Gastrocnemius medialis (tissue), 4 donors: ENCODE data around the gene GNB3. TPM values are rescaled to one million over a fixed set of nuclear protein-coding genes. Genes with fewer than 3 reads are reported as not detected.

ENCODE experiments used
- ATAC-seq, 2 donors: fragments of 150-250 bp; one replicate each; pipeline ENCODE4 v1.9.1; 2016
- DNase-seq, 2 donors: peaks; one replicate each; pipeline ENCODE4 v3.0.0-alpha.2; 2019
- H3K27ac ChIP-seq, 4 donors: fragments of 200-600 bp; sonication (generic); 1 replicate in 1 of 4; 2 replicates in 3 of 4; pipeline ENCODE4 v1.5.1; 2016 to 2018; ENCODE audit warnings: mild to moderate bottlenecking in 2 of 4, moderate library complexity in 1 of 4
- H3K27me3 ChIP-seq, 3 donors: fragments of 200-600 bp; sonication (generic) in 2 of 3; 1 replicate in 1 of 3; 2 replicates in 2 of 3; pipeline versions ENCODE4 v1.5.1 to v1.6.0; 2016 to 2019; ENCODE audit warnings: mild to moderate bottlenecking in 1 of 3, moderate library complexity in 1 of 3
- H3K36me3 ChIP-seq, 2 donors: fragments of 200-600 bp; sonication (generic) in 1 of 2; one replicate each; pipeline ENCODE4 v1.5.1; 2017 to 2018
- H3K4me1 ChIP-seq, 2 donors: fragments of 200-600 bp; sonication (generic) in 1 of 2; one replicate each; pipeline ENCODE4 v1.5.1; 2016 to 2017; ENCODE audit warnings: mild to moderate bottlenecking in 2 of 2
- H3K4me3 ChIP-seq, 4 donors: fragments of 200-600 bp; sonication (generic) in 3 of 4; 1 replicate in 1 of 4; 2 replicates in 3 of 4; pipeline ENCODE4 v1.5.1; 2016 to 2019; ENCODE audit warnings: mild to moderate bottlenecking in 2 of 4
- H3K9me3 ChIP-seq, 3 donors: fragments of 200-600 bp; sonication (generic) in 2 of 3; 1 replicate in 1 of 3; 2 replicates in 2 of 3; pipeline ENCODE4 v1.5.1; 2016 to 2019
- POLR2A ChIP-seq, 2 donors: fragments of 450-650 bp; IDR thresholded peaks; one replicate each; pipeline ENCODE4 v1.6.1; 2017; ENCODE audit warnings: antibody characterized with exemption in 2 of 2, mild to moderate bottlenecking in 2 of 2, moderate library complexity in 2 of 2
- in situ Hi-C, 4 donors: fragments of 200-750 bp; cut with MboI; loops; one replicate each; pipeline versions ENCODE4 v1.15.0 to v1.8.0; 2017; ENCODE audit warnings: low sequenced_read_pairs in 4 of 4
- intact Hi-C: fragments of 100-400 bp; cut with DNase I; formaldehyde crosslinking; loops from one replicate; pipeline ENCODE4 v1.15.1; 2023; ENCODE audit warnings: low total_unique reads
- total RNA-seq, 4 donors: library from RNA; depleted of rRNA; stranded (reverse); fragments of >200 nt; gene quantifications; one replicate each; pipeline versions ENCODE4 v1.1.0 to v1.2.3, GENCODE V29; 2016
- TF ChIP-seq, protein P1 (sequence below), 5 experiments: fragments of 450-650 bp in 3 of 5; fragments of 200-600 bp in 2 of 5; sonication (generic) in 2 of 5; IDR thresholded peaks in 4 of 5; conservative IDR thresholded peaks in 1 of 5; 1 replicate in 4 of 5; 2 replicates in 1 of 5; pipeline ENCODE4 v1.5.1; 2016 to 2019; ENCODE audit warnings: antibody characterized with exemption in 5 of 5, mild to moderate bottlenecking in 3 of 5, moderate library complexity in 3 of 5

GNB3 gene
- total RNA-seq, 4 donors from 2014 or later = not detected

- Histone ChIP-seq H3K27me3 (no peaks in the 10 kb centered on the region), H3K4me3 (no peak overlapping the region), H3K4me1 (no peaks in the 10 kb centered on the region), H3K27ac (no peak overlapping the region), H3K36me3 (no peaks in the 10 kb centered on the region), H3K9me3 (no peaks in the 10 kb centered on the region)
- in situ Hi-C loops (loop anchor here in 1 of 4 donors (10.0 kb wide), 1 partner anchor 107 kb away; no protein-coding TSS in a partner anchor), intact Hi-C loops (no loop called here)
- DNase-seq = no peak
- TF ChIP-seq, protein P1, sequence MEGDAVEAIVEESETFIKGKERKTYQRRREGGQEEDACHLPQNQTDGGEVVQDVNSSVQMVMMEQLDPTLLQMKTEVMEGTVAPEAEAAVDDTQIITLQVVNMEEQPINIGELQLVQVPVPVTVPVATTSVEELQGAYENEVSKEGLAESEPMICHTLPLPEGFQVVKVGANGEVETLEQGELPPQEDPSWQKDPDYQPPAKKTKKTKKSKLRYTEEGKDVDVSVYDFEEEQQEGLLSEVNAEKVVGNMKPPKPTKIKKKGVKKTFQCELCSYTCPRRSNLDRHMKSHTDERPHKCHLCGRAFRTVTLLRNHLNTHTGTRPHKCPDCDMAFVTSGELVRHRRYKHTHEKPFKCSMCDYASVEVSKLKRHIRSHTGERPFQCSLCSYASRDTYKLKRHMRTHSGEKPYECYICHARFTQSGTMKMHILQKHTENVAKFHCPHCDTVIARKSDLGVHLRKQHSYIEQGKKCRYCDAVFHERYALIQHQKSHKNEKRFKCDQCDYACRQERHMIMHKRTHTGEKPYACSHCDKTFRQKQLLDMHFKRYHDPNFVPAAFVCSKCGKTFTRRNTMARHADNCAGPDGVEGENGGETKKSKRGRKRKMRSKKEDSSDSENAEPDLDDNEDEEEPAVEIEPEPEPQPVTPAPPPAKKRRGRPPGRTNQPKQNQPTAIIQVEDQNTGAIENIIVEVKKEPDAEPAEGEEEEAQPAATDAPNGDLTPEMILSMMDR (IDR thresholded peaks at IDR 0.05 in 4 of 5, conservative IDR thresholded peaks at IDR 0.05 in 1 of 5) = no peak
- TF ChIP-seq POLR2A (IDR thresholded peaks at IDR 0.05) = no peak
- no peak for ATAC-seq
These were observed 1.4 kb downstream of the GNB3 start for GRCh38 chr12:6842075-6842474.

DNA sequence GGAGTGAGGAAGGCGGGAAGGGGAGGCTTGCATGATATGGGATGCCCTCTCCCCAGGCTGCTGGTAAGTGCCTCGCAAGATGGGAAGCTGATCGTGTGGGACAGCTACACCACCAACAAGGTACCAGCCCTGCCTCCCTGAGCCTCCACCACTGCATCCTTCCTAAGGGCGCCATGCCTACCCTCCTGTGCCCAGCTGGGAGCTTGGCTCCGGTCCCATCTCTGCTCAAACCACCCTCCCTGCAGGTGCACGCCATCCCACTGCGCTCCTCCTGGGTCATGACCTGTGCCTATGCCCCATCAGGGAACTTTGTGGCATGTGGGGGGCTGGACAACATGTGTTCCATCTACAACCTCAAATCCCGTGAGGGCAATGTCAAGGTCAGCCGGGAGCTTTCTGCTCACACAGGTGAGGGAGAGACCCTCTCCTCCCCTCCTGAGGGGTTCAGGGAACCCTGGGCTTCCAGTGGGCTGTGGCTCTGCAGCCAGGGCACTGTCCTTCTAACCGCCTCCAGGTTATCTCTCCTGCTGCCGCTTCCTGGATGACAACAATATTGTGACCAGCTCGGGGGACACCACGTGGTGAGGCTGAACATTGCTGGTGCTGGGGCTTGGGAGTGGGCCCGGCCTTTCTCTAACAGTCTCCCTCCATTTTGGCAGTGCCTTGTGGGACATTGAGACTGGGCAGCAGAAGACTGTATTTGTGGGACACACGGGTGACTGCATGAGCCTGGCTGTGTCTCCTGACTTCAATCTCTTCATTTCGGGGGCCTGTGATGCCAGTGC, 2.6 kb downstream of the GNB3 start:
- DNase-seq (no peak), ATAC-seq (no peak)
- TF ChIP-seq POLR2A (IDR thresholded peaks at IDR 0.05) = no peak
- TF ChIP-seq, protein P1 (IDR thresholded peaks at IDR 0.05 in 4 of 5, conservative IDR thresholded peaks at IDR 0.05 in 1 of 5) = no peak
- intact Hi-C loops = no loop called here
- no peaks in the 10 kb centered on the region for H3K36me3 ChIP-seq
- no peak overlapping the region for H3K27ac ChIP-seq
- in situ Hi-C loops = loop anchor here in 1 of 4 donors (10.0 kb wide), 1 partner anchor 109 kb away; no protein-coding TSS in a partner anchor
- H3K4me3 ChIP-seq = no peak overlapping the region
- H3K4me1 ChIP-seq = no peaks in the 10 kb centered on the region
- no peaks in the 10 kb centered on the region for H3K27me3 ChIP-seq
- no peaks in the 10 kb centered on the region for H3K9me3 ChIP-seq

GRCh38 chr12:6845395-6845794, 4.7 kb downstream of the GNB3 start:
- no peaks in the 10 kb centered on the region for H3K27me3 ChIP-seq
- H3K36me3 ChIP-seq = no peaks in the 10 kb centered on the region
- no peaks in the 10 kb centered on the region for H3K9me3 ChIP-seq
- no peak overlapping the region for H3K4me3 ChIP-seq
- ATAC-seq = no peak
- TF ChIP-seq POLR2A (IDR thresholded peaks at IDR 0.05) = no peak
- TF ChIP-seq, protein P1 (IDR thresholded peaks at IDR 0.05 in 4 of 5, conservative IDR thresholded peaks at IDR 0.05 in 1 of 5) = no peak
- in situ Hi-C loops = loop anchor here in 1 of 4 donors (10.0 kb wide), 1 partner anchor 111 kb away; no protein-coding TSS in a partner anchor
- H3K4me1 ChIP-seq = no peaks in the 10 kb centered on the region
- intact Hi-C loops = no loop called here
- no peak overlapping the region for H3K27ac ChIP-seq
- no peak for DNase-seq

- Histone ChIP-seq H3K9me3 (no peaks in the 10 kb centered on the region), H3K27me3 (no peaks in the 10 kb centered on the region), H3K27ac (no peak overlapping the region), H3K4me3 (no peak overlapping the region), H3K4me1 (peaks cover 0 to 5% of the 10 kb centered on the region in 2 donors), H3K36me3 (no peaks in the 10 kb centered on the region)
- TF ChIP-seq POLR2A (IDR thresholded peaks at IDR 0.05) = no peak
- TF ChIP-seq, protein P1 (IDR thresholded peaks at IDR 0.05 in 4 of 5, conservative IDR thresholded peaks at IDR 0.05 in 1 of 5) = no peak
- no peak for ATAC-seq
- intact Hi-C loops (no loop called here), in situ Hi-C loops (loop anchor here in 1 of 4 donors (10.0 kb wide), 1 partner anchor 112 kb away; no protein-coding TSS in a partner anchor)
- DNase-seq = no peak
These were observed 5.7 kb downstream of the GNB3 start for GRCh38 chr12:6846316-6846869.
